DMS53 (cell line): ENCODE results near the gene ARL14EP.

Source experiments
- DNase-seq: peaks from one replicate; lab custom pipeline; 2025; lab: John Stamatoyannopoulos, UW

Gene ARL14EP

DNA sequence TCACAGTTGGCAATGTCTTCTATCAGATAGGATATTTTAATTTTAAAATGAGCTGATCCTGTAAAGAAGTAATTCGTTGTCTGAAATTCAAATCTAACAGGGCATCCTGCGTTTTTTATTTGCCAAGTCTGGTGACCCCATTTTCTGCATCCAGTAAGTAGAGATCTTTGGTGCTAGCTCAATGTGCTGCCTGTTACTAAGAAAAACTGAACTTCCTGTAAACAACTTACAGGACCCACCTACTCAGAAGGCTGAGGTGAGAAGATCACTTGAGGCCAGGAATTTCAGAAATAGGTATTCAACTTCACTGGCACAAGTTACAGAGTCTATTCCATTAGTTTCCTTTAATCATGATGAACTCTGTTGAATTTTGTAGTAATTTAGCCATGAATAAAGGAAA is 4.0 kb downstream of the ARL14EP start:
- no peak for DNase-seq

DNA sequence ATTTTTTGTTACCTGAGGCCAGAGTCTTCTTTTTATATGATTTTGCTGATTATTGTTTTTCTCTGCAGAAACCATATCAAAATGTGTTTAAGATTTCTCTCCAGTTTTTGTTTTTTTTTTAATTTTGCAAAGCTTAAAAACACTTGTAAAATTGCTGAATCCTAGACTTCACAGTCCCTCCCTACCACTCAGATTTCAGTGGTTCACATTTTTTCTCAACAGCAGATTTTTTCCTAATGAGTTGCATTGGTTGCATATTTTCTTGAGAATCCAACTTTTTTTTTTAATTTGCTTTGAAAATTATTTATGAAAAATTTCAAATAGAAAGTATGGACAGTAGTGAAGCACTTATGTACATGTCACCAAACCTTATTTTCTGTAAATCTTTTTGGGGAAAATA is 5.8 kb downstream of the ARL14EP start:
- DNase-seq: no peak

- DNase-seq: no peak
Measured at GRCh38 chr11:30329150-30329940, 6.4 kb downstream of the ARL14EP start.

DNA sequence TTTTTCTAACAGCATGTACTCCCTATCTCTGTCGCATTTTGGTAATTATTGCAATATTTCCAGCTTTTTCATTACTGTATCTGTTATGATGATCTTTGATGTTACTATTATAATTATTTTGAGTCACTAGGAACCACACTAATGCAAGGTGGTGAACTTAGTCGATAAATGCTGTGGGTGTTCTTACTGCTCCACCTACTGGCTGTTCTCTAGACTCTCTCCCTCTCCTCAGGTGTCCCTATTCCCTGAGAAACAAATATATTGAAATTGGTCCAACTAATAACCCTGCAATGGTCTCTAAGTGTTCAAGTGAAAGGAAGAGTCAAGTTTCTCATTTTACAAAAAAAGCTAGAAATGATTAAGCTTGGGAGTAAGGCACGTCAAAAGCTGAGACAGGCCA is 10.5 kb downstream of the ARL14EP start:
- DNase-seq: peak; percentile 46

GRCh38 chr11:30342736-30343166 is 19.8 kb downstream of the ARL14EP start:
- DNase-seq: no peak

GRCh38 chr11:30344085-30344484 is 21.2 kb downstream of the ARL14EP start:
- no peak for DNase-seq

DNA sequence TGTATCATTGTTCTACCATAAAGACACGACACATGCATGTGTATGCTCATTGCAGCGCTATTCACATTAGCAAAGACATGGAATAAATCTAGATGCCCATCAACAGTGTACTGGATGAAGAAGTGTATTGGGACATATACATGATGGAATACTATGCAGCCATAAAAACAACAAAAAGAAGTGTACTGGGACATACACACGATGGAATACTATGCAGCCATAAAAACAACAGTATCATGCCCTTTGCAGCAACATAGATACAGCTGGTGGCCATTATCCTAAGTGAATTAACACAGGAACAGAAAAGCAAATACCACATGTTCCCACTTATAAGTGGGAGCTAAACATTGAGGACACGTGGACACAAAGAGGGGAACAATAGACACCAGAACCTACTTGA is 22.7 kb downstream of the ARL14EP start:
- peak; percentile 37 for DNase-seq

- peak; percentile 77 for DNase-seq
Measured at GRCh38 chr11:30346068-30346688, 23.3 kb downstream of the ARL14EP start.

- DNase-seq: no peak
Measured at GRCh38 chr11:30348035-30348434, 25.1 kb downstream of the ARL14EP start.

DNA sequence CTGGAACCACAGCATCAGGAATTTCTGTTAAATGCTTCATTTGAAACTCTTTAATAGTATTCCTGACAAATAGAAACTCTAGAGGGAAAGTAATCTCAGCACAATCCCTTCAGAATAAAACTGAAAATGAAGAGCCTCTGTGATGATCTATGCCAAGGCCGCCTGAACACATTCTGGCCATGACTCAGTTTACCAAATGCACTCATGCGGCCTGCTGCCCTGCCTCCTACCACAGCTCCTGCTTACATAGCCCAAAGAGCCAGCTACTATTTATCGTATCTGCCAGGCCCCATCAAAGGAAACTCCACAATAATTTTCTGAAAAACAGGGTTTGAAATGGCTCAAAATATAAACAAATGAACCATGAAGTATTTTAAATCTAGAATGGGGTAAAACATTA is 27.0 kb downstream of the ARL14EP start:
- no peak for DNase-seq

DNA sequence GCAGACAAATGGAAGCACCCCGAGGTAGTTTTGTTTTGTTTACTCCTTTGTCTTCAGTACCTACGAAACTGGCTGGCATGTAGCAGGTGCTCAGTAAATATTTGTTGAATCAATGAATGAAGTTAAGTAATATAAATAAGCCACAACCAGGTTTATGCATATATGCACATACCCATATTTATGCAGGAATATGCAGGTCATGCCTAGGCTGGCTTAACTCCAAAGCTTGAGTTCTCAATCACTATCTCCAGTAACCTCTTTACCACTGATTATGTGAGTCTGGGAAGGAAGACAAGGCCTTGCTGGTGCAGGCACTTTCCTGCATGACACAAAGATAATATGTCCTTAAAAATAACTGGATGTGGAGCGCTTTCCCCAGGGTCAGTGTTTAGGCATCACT is 27.5 kb downstream of the ARL14EP start:
- no peak for DNase-seq

GRCh38 chr11:30351061-30351460 is 28.2 kb downstream of the ARL14EP start:
- DNase-seq: no peak

DNA sequence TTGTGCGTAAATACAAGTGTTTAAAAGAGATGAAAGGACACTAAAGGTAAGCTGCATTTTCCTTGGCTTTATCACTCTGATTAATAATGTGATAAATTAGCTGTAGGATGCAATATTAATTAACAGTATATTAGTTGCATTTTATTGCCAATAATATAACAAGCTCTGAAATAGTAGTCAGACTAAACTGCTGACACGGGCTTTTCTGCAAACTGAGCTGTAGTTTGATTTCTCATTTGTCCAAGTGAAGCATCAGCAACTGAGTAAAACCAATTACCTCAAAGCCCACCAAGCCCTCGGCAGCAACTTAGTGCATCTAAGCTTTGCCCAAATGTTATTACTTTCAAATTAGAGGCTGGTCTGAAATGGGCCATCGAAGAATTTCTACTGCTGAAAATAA is 33.5 kb downstream of the ARL14EP start:
- no peak for DNase-seq

DNA sequence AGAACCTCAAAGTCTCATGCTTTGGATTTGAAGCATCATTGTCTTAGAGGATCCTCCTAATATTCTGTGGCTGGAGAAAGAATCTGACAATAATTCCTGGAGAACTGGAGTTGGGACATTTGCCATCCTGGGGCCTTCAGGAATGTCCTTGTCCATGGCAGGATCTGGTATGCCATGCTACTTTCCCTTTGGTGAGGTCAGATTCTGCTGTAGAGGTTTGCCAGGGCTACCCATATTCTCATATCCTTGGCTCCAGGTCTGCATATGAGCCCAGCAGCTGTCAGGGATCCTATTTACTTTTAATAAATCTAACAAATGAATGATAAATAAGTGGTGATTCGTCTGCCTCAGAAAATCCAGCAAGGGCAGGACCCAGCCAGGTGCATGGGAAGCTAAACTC is 35.0 kb downstream of the ARL14EP start:
- no peak for DNase-seq

DNA sequence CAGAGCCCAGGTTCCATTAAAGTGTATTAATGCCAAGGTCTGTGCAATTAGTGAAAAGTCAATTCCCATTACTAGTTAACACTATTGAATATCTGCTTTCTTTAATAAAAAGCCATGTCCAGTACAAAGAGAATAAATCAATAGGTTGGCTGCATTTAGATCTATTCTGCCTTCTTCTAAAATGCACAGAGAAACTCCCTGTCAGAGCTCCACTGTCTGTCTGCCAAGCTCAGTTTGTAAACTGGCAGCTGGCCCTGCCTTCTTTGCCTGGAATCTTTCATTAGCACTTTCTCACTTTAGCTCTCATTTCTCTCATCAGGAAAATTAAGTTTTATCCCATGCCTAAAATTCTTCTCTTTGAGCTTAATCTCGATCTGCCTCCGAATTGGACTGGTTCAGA is 35.6 kb downstream of the ARL14EP start:
- DNase-seq: no peak

GRCh38 chr11:30360741-30361140 is 37.8 kb downstream of the ARL14EP start:
- no peak for DNase-seq

GRCh38 chr11:30364139-30364836 is 41.4 kb downstream of the ARL14EP start:
- DNase-seq: no peak

DNA sequence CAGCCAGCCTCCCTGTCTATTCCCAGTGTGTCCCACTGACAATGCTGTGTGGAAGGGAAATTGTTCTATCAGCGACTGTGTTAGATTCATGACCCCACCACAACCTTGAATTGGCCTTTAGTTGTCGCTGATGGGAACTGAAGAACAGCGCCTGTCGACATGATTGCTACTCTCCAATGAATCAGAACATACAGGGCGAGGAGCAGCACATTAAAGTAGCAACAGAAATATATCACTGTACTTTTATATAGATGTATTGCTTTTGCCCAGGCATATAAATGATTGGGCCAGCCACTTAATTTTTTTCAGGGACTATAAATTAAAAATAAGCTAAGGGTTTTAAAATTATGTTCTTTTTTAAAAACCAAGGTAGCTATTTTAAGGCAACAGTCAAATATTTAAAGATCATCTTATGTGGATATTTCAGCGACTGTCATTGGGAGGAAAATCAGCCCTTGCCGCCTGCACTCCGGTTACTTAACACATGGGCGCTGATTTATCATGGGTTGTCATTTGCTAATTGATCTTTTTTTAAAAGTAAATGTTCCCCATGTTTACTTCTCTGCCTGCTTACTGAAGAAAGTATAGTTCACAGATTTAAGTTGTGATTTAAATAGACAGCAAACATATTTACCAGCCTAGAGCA is 42.1 kb downstream of the ARL14EP start:
- DNase-seq: no peak

DNA sequence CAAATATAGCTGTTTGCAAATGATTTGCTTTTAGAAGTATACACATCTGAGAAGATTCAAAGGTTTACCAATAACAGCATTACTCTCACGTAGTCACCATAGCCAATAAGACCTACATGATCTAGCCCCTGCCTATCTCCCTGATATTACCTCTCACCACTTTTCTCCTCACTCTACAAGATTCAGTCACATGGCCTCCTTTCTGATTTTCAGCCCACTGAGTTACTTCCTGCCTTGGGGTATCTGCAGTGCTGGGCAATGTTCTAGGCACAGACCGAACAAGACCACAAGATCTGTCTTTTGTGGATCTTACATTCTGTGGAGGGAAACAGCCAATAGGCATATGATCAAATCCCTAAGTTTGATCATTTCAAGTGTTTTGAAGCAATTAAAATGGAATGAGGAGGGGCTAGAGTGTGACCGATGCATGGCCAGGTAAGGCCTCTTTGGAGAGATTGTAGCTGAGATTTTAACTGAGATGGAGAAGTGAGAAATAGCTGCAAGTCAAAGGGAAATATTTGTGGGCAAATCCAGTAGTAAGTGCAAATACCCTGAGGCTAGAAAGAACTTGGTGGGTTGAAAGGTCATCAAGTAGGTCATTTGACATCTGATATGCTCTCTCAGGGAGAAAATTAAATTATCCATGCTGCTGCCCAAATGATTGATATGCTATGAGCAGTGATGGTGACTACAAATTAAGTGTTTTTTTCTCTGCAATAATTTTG is 43.1 kb downstream of the ARL14EP start:
- DNase-seq: no peak

- DNase-seq: no peak
Measured at GRCh38 chr11:30368394-30368793, 45.5 kb downstream of the ARL14EP start.

GRCh38 chr11:30370164-30370563 is 47.3 kb downstream of the ARL14EP start:
- DNase-seq: no peak

DNA sequence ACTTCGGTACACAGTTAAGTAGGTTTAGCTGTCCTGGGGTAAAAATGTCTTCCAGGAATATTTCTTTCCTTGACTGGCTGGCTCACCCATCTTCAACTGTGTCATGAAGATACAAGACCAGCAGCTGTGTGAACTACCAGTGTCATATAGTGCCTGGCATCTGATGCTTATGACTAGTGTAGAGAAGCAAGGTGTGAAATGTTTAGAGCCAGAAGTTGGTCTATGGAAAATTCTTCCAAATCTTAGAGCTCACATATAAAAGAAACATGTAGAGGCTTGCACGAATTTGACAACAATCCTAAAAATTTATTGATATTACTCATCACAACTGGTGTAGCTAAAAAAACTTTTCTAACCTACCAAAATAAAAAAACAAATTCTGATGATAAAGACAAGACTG is 54.4 kb downstream of the ARL14EP start:
- no peak for DNase-seq
